Activated CD4-positive, alpha-beta memory T cell treated with anti-CD3 and anti-CD28 coated beads for 36 hours (primary cell): Measurements from ENCODE around the gene PSMC4. TPM values are rescaled to one million over a fixed set of nuclear protein-coding genes. Genes with fewer than 3 reads are reported as not detected.

ENCODE experiments used
- CTCF ChIA-PET: fragments of 350-600 bp; sonication (Branson Sonifier 250); formaldehyde crosslinking; loops from one replicate; lab custom pipeline; 2021; ENCODE audit warnings: antibody characterized with exemption, inconsistent platforms; lab: Charles Lee
- POLR2A ChIA-PET: fragments of 350-600 bp; sonication (Branson Sonifier 250); formaldehyde crosslinking; loops from one replicate; lab custom pipeline; 2021; ENCODE audit warnings: antibody characterized with exemption; lab: Charles Lee
- DNase-seq: peaks from one replicate; pipeline ENCODE4 v3.0.0-alpha.2; 2020
- H3K27ac Mint-ChIP-seq: one replicate; pipeline ENCODE4 v1.8.0; 2021; ENCODE audit warnings: mixed read lengths
- H3K27me3 Mint-ChIP-seq: one replicate; pipeline ENCODE4 v1.8.0; 2021; ENCODE audit warnings: mixed read lengths
- H3K36me3 Mint-ChIP-seq: one replicate; pipeline ENCODE4 v1.8.0; 2021; ENCODE audit warnings: mixed read lengths
- H3K4me1 Mint-ChIP-seq: one replicate; pipeline ENCODE4 v1.8.0; 2021; ENCODE audit warnings: low read depth, mixed read lengths
- H3K4me3 Mint-ChIP-seq: one replicate; pipeline ENCODE4 v1.8.0; 2021; ENCODE audit warnings: mild to moderate bottlenecking, mixed read lengths
- H3K9me3 Mint-ChIP-seq: one replicate; pipeline ENCODE4 v1.8.0; 2021; ENCODE audit warnings: mixed read lengths
- intact Hi-C: fragments of 100-400 bp; cut with micrococcal nuclease; formaldehyde crosslinking; loops from one replicate; pipeline ENCODE4 v1.15.1; 2023
- total RNA-seq, 2 experiments: library from RNA; stranded (reverse); gene quantifications; one replicate each; pipeline ENCODE4 v1.2.3, GENCODE V29; 2021

The PSMC4 gene
- total RNA-seq, 2 experiments from 2014 or later, result 105 to 107 TPM

DNA sequence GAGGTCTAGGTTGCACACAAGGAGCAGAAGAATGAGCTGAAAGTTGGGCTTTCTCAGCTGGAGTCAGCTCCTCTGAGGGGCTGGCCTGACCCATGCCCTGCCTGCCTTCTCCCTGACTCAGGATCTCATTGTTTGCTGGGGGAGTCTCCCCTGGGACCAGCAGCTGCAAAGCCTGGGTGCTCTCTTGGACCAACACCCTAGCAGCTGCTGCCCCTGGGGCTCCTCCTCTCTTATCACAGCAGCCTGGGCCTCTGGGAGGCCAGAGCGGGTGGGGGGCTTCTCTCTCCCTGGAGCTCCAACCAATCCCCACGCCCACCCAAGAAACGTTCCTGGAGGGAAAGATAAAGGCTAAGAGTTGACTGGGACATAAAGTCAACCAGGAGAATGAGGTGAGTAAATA lies 34.9 kb upstream of the PSMC4 start:
- Mint-ChIP-seq H3K36me3 (peaks cover 10% of the 10 kb centered on the region), H3K27ac (peak overlapping the region; percentile 78), H3K4me1 (peaks cover 60% of the 10 kb centered on the region), H3K4me3 (no peak overlapping the region), H3K27me3 (no peaks in the 10 kb centered on the region), H3K9me3 (peaks cover 14% of the 10 kb centered on the region)
- no peak for DNase-seq
- intact Hi-C loops, result loop anchor here (2.0 kb wide), 1 partner anchor 61 kb away; the partner anchor contains the start of gene ZNF546
- CTCF ChIA-PET, result interaction anchor here (1.1 to 3.9 kb wide), 2 partner anchors 11 to 34 kb away, joined by 3 to 24 read pairs; partner anchors contain the start of gene PSMC4
- POLR2A ChIA-PET, result interaction anchor here (2.5 kb wide), 1 partner anchor 35 kb away, joined by 13 read pairs; the partner anchor contains the start of gene PSMC4

DNA sequence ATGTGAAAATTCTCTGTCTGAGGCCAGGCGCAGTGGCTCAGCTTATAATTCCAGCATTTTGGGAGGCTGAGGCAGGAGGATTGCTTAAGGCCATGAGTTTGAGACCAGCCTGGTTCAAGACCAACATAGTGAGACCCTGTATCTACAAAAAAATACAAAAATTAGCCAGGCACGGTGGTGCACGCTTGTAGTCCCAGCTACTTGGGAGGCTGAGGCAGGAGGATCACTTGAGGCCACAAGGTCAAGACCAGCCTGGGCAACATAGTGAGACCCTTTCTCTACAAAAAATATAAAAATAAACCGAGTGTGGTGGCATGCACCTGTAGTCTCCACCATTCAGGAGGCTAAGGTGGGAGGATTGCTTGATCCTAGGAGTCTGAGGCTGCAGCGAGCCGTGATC lies 34.3 kb upstream of the PSMC4 start:
- ChIA-PET CTCF (interaction anchor here (1.1 to 3.9 kb wide), 2 partner anchors 10 to 33 kb away, joined by 3 to 24 read pairs; partner anchors contain the start of gene PSMC4), POLR2A (interaction anchor here (0.7 to 2.5 kb wide), 2 partner anchors 34 to 58 kb away, joined by 3 to 13 read pairs; partner anchors contain the start of gene PSMC4)
- Mint-ChIP-seq H3K27me3 (no peaks in the 10 kb centered on the region), H3K4me3 (no peak overlapping the region), H3K27ac (peak overlapping the region; percentile 78), H3K9me3 (peaks cover 16% of the 10 kb centered on the region), H3K4me1 (peaks cover 64% of the 10 kb centered on the region), H3K36me3 (peaks cover 10% of the 10 kb centered on the region)
- intact Hi-C loops, result loop anchor here (1.0 to 2.0 kb wide), 2 partner anchors 34 to 60 kb away; partner anchors contain the start of gene ZNF546
- DNase-seq, result no peak

DNA sequence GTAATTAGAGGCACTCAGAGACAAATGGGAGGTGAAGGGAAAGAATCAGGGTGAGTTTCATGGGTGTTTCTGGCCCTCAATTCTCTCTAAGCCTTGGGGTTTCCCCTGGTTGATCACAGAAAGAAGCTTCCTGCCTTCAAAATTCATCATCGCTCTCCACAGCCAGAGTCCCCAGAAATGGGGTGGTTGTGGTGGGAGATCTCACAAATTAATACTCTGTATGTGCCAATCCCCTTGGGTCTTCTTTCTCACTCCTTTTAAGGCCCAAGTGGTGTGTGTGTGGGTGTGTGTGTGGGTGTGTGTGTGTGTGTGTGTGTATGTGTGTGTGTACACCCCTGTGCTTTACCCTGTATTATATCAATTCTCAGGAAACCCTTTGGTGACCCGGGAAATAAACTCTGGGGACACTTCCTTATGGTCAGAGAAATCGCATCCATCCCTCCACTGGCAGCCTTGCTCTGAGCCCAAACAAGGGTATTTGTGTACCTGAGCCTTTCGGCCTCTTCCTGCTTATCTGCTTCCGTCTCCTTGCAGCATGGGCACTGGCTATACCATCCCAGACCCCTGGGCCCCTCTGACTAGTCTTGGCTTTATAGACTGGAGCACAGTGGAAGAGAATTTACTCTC lies 33.8 kb upstream of the PSMC4 start:
- intact Hi-C loops, result loop anchor here (1.0 to 2.0 kb wide), 2 partner anchors 33 to 60 kb away; partner anchors contain the start of gene ZNF546
- Mint-ChIP-seq H3K4me1 (peaks cover 69% of the 10 kb centered on the region), H3K9me3 (peaks cover 16% of the 10 kb centered on the region), H3K4me3 (no peak overlapping the region), H3K27me3 (no peaks in the 10 kb centered on the region), H3K27ac (peak overlapping the region; percentile 78), H3K36me3 (peaks cover 10% of the 10 kb centered on the region)
- ChIA-PET POLR2A (interaction anchor here (0.7 to 2.5 kb wide), 3 partner anchors 32 to 58 kb away, joined by 3 to 13 read pairs (median 3); partner anchors contain the start of gene PSMC4), CTCF (interaction anchor here (1.1 to 3.9 kb wide), 2 partner anchors 10 to 33 kb away, joined by 3 to 24 read pairs; partner anchors contain the start of gene PSMC4)
- DNase-seq, result peak; percentile 65

DNA sequence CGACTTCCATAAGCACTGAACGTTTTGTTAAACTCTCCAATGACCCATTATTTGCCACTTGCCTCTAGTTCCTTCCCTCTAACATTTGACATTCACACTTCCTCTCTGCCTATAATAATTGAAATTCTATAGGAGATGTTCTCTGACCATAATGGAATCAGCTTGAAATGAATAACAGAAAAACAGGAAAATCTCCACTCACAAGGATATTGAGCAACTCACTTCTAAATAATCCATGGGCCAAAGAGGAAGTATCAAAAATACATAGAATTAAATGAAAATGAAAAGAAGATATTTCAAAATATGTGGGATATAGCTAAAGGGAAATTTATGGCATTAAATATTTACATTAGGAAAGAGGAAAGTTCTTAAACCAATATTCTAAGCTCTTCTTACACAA lies 33.2 kb upstream of the PSMC4 start:
- intact Hi-C loops, result loop anchor here (1.0 to 2.0 kb wide), 2 partner anchors 33 to 59 kb away; partner anchors contain the start of gene ZNF546
- Mint-ChIP-seq H3K4me3 (no peak overlapping the region), H3K9me3 (peaks cover 16% of the 10 kb centered on the region), H3K27ac (peak overlapping the region; percentile 78), H3K4me1 (peaks cover 74% of the 10 kb centered on the region), H3K27me3 (no peaks in the 10 kb centered on the region), H3K36me3 (peaks cover 10% of the 10 kb centered on the region)
- ChIA-PET POLR2A (interaction anchor here (0.9 to 2.5 kb wide), 2 partner anchors 31 to 33 kb away, joined by 3 to 13 read pairs; partner anchors contain the start of gene PSMC4), CTCF (interaction anchor here (0.6 to 3.9 kb wide), 3 partner anchors 14 to 1710 kb away, joined by 3 to 24 read pairs (median 3); partner anchors contain the start of gene PSMC4)
- no peak for DNase-seq

DNA sequence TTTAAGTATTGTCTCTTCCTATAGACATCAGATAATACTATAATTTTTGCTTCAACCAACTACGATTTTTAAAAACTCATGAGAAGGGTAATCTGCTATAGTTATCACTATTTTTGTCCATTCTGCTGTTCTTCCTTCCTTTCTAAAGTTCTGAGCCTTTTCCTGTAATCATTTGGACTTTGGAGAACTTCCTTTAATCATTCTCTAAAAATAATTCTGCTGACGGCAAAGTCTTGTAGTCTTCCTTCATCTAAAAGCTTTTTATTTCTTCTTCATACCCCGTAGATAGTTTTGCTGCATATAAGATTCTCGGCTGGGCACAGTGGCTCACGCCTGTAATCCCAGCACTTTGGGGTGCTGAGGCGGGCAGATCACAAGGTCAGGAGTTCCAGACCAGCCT lies 31.4 kb upstream of the PSMC4 start:
- Mint-ChIP-seq H3K4me3 (no peak overlapping the region), H3K27ac (no peak overlapping the region), H3K9me3 (peaks cover 16% of the 10 kb centered on the region), H3K36me3 (peaks cover 10% of the 10 kb centered on the region), H3K4me1 (peaks cover 81% of the 10 kb centered on the region), H3K27me3 (no peaks in the 10 kb centered on the region)
- ChIA-PET CTCF (interaction anchor here (1.6 kb wide), 1 partner anchor 30 kb away, joined by 7 read pairs; no protein-coding TSS in a partner anchor), POLR2A (no interaction called here)
- intact Hi-C loops, result no loop called here
- DNase-seq, result no peak

DNA sequence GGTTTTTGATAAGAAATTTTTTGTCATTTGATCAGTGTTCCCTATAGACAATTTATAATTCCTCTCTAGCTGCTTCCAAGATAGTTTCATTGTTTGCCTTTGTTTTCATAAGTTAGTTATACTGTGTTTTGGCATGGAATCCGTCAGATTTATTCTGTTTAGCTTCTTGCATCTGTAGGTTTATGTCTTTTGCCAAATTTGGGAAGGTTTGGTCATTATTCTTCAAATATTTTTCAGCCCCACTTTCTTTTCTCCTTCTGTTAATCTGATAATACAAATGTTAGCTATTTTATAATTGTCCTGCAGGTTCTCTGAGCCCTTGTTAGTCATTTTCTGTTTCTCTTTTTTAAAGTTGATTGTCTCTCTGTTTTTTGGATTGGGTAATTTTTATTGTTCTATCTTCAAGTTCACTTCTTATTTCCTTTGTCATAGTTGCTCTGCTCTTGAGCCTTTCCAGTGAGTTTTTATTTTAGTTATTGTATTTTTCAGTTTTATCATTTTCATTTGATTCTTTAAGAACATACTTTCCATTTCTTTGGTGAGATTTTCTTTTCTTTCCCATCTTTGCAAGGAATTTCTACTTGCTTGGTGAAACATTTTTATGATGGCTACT lies 30.6 kb upstream of the PSMC4 start:
- Mint-ChIP-seq H3K9me3 (peaks cover 16% of the 10 kb centered on the region), H3K4me3 (no peak overlapping the region), H3K27me3 (no peaks in the 10 kb centered on the region), H3K4me1 (peaks cover 78% of the 10 kb centered on the region), H3K36me3 (peaks cover 10% of the 10 kb centered on the region), H3K27ac (peak overlapping the region; percentile 70)
- CTCF ChIA-PET, result interaction anchor here (1.6 kb wide), 1 partner anchor 30 kb away, joined by 7 read pairs; no protein-coding TSS in a partner anchor
- intact Hi-C loops, result no loop called here
- POLR2A ChIA-PET, result no interaction called here
- no peak for DNase-seq

DNA sequence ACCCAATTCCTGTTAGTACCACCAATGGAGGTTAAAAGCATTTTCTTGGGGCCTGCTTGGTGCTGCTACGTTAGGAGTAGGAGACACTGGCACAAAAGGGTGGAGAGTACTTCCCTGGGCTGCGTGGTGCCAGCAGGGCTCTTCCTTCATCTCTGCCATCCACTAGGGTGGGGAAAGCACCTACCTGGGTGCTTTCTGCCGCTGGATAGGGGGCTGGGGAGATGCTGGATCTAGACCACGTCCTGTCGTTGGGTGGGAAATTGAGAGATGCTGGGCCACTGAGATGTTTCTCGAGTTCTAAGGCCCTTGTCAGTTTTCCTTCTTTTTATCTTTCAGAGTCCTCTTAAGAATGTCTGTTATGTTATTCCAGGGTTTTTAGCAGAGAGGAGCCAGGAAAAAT lies 29.8 kb upstream of the PSMC4 start:
- peak overlapping the region; percentile 43 for H3K4me3 Mint-ChIP-seq
- DNase-seq, result no peak
- peaks cover 10% of the 10 kb centered on the region for H3K36me3 Mint-ChIP-seq
- ChIA-PET POLR2A (interaction anchor here (1.4 kb wide), 1 partner anchor 29 kb away, joined by 5 read pairs; the partner anchor contains the start of gene PSMC4), CTCF (interaction anchor here (0.5 to 2.3 kb wide), 4 partner anchors 11 to 364 kb away, joined by 3 to 15 read pairs (median 4); partner anchors contain the start of gene PSMC4)
- intact Hi-C loops, result no loop called here
- H3K4me1 Mint-ChIP-seq, result peaks cover 72% of the 10 kb centered on the region
- H3K27me3 Mint-ChIP-seq, result no peaks in the 10 kb centered on the region
- H3K27ac Mint-ChIP-seq, result peak overlapping the region; percentile 70
- H3K9me3 Mint-ChIP-seq, result peaks cover 16% of the 10 kb centered on the region

DNA sequence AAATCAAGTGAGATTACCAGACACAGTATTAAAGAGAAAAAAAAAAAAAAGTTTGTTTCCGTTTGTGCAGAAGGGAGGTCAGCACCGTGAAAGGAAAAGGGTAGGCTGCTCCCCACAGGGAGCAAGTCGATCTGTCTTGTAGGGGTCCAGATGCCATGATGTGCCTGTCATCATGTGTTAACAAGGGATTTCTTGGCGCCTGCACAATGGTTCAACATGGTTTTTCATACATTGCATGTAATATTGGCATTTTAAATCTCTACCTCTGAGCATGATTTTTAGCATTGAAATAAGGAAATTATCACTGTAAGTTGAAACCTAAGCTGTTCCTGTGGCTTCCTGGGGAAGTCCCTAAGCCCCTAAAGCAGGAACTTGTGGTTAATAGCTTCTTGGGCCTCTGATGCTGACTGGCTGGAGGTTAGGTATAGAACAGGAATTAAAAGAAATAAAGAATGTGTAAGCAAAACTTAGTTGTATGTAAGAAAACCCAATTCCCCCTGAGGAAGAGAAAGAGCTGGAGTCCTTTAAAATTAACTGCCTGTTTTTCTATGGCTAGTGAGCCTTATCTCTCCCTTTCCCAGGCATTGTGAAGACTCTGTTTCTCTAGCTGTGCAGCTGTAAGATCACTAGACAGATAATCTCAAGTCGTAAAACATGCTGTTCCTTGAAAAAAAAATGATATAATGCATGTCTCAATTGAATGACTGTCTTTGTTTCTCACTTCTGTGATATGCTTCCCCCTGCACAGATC lies 29.2 kb upstream of the PSMC4 start:
- peaks cover 69% of the 10 kb centered on the region for H3K4me1 Mint-ChIP-seq
- CTCF ChIA-PET, result interaction anchor here (0.5 to 2.3 kb wide), 4 partner anchors 11 to 364 kb away, joined by 3 to 15 read pairs (median 4); partner anchors contain the start of gene PSMC4
- intact Hi-C loops, result no loop called here
- peak overlapping the region; percentile 70 for H3K27ac Mint-ChIP-seq
- POLR2A ChIA-PET, result interaction anchor here (0.6 to 1.4 kb wide), 3 partner anchors 28 to 50 kb away, joined by 3 to 5 read pairs (median 3); partner anchors contain the start of gene PSMC4
- H3K27me3 Mint-ChIP-seq, result no peaks in the 10 kb centered on the region
- peaks cover 16% of the 10 kb centered on the region for H3K9me3 Mint-ChIP-seq
- DNase-seq, result peak; percentile 59
- H3K36me3 Mint-ChIP-seq, result peaks cover 10% of the 10 kb centered on the region
- peak overlapping the region; percentile 43 for H3K4me3 Mint-ChIP-seq

DNA sequence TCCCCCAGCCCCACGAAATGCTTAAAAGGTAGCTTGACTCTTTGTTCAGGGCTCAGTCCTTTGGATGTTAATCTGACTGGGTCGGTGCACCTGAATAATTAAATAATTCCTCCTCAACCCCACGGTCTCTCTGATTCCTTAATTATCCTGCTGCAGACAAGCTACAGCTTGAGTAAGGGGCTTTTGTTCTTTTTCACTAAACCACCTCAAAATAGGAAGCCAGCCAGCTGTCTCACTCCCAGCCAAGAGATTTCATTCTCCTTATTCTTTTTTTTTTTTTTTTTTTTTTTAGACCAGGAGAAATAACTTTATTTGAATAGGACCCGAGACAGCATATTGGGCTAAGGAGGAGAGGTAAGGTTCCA lies 28.6 kb upstream of the PSMC4 start:
- intact Hi-C loops, result no loop called here
- H3K9me3 Mint-ChIP-seq, result peaks cover 16% of the 10 kb centered on the region
- no peaks in the 10 kb centered on the region for H3K27me3 Mint-ChIP-seq
- H3K4me3 Mint-ChIP-seq, result no peak overlapping the region
- ChIA-PET CTCF (interaction anchor here (1.0 to 2.3 kb wide), 3 partner anchors 11 to 28 kb away, joined by 3 to 15 read pairs (median 4); partner anchors contain the start of gene PSMC4), POLR2A (interaction anchor here (0.6 to 1.4 kb wide), 3 partner anchors 27 to 50 kb away, joined by 3 to 5 read pairs (median 3); partner anchors contain the start of gene PSMC4)
- peak overlapping the region; percentile 70 for H3K27ac Mint-ChIP-seq
- H3K36me3 Mint-ChIP-seq, result peaks cover 10% of the 10 kb centered on the region
- no peak for DNase-seq
- H3K4me1 Mint-ChIP-seq, result peaks cover 66% of the 10 kb centered on the region

DNA sequence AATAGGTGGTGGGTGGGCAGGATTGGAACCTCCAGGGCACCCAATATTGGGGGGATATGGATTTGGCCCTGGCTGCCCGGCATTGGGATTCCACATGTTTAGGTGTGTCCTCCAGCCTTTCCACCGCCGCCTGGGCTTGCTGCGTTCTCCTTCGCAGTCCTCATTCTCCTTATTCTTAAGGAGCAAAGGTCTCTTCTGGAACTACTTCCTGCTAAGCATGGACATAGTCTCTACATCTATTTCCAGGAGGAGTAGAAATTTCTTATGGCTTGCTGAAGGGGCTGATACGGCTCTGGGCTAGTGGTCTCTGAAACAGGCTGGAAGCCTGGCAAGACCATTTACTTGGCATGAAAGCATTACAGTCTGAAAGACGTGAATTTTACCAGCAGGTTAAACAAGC lies 27.4 kb upstream of the PSMC4 start:
- intact Hi-C loops, result no loop called here
- Mint-ChIP-seq H3K9me3 (peaks cover 16% of the 10 kb centered on the region), H3K4me1 (peaks cover 69% of the 10 kb centered on the region), H3K27ac (peak overlapping the region; percentile 42), H3K27me3 (no peaks in the 10 kb centered on the region), H3K4me3 (no peak overlapping the region), H3K36me3 (peaks cover 12% of the 10 kb centered on the region)
- POLR2A ChIA-PET, result interaction anchor here (0.7 kb wide), 1 partner anchor 27 kb away, joined by 3 read pairs; no protein-coding TSS in a partner anchor
- CTCF ChIA-PET, result interaction anchor here (1.8 to 2.3 kb wide), 2 partner anchors 27 kb away, joined by 5 to 15 read pairs; partner anchors contain the start of gene PSMC4
- DNase-seq, result no peak

DNA sequence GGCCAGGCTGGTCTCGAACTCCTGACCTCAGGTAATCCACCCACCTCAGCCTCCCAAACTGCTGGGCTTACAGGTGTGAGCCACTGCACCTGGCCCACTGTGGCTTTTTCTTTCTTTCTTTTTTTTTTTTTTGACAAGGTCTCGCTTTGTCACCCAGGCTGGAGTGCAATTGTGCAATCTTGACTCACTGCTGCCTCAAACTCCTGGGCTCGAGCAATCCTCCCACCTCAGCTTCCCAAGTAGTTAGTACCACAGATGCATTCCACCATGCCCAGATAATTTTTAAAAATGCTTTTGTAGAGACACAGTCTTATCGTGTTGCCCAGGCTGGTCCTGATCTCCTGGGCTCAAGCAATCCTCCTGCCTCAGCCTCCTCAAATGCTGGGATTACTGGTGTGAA lies 24.4 kb upstream of the PSMC4 start:
- Mint-ChIP-seq H3K9me3 (no peaks in the 10 kb centered on the region), H3K36me3 (peaks cover 8% of the 10 kb centered on the region), H3K27ac (no peak overlapping the region), H3K4me1 (peaks cover 75% of the 10 kb centered on the region), H3K4me3 (no peak overlapping the region), H3K27me3 (no peaks in the 10 kb centered on the region)
- DNase-seq, result no peak
- ChIA-PET CTCF (interaction anchor here (1.0 kb wide), 1 partner anchor 10 kb away, joined by 3 read pairs; no protein-coding TSS in a partner anchor), POLR2A (no interaction called here)
- intact Hi-C loops, result no loop called here
